Liver (tissue), 9 donors: Measurements from ENCODE around the gene TPRG1L. TPM values are rescaled to one million over a fixed set of nuclear protein-coding genes. Genes with fewer than 3 reads are reported as not detected.

Experiments used
- DNase-seq: peaks from one replicate; pipeline ENCODE4 v3.0.0-alpha.2; 2017; ENCODE audit warnings: low spot score
- H3K27ac ChIP-seq, 2 donors: one replicate each; pipeline ENCODE4 v1.7.0; 2013; ENCODE audit warnings: inconsistent platforms in 2 of 2, low read length in 2 of 2, control low read depth in 1 of 2, low read depth in 1 of 2, mild to moderate bottlenecking in 1 of 2
- H3K27me3 ChIP-seq, 4 donors: one replicate each; pipeline versions ENCODE4 v1.6.1 to v1.7.0; 2013; ENCODE audit warnings: low read length in 3 of 4, inconsistent platforms in 1 of 4, mild to moderate bottlenecking in 1 of 4, moderate library complexity in 1 of 4; ENCODE audit not compliant: control insufficient read depth in 4 of 4, insufficient read depth in 4 of 4
- H3K36me3 ChIP-seq, 4 donors: one replicate each; pipeline versions ENCODE4 v1.6.1 to v1.7.0; 2013; ENCODE audit warnings: low read length in 3 of 4, mild to moderate bottlenecking in 3 of 4, low read depth in 1 of 4, moderate library complexity in 1 of 4; ENCODE audit not compliant: control insufficient read depth in 4 of 4, insufficient read depth in 3 of 4
- H3K4me1 ChIP-seq, 4 donors: one replicate each; pipeline versions ENCODE4 v1.6.1 to v1.7.0; 2013; ENCODE audit warnings: low read length in 3 of 4, mild to moderate bottlenecking in 3 of 4, moderate library complexity in 1 of 4; ENCODE audit not compliant: control insufficient read depth in 4 of 4, insufficient read depth in 4 of 4
- H3K4me3 ChIP-seq, 3 donors: one replicate each; pipeline versions ENCODE4 v1.6.1 to v1.7.0; 2013; ENCODE audit warnings: low read length in 3 of 3, control low read depth in 1 of 3, low read depth in 1 of 3, mild to moderate bottlenecking in 1 of 3
- H3K9ac ChIP-seq, 2 donors: one replicate each; pipeline ENCODE4 v1.7.0; 2013; ENCODE audit warnings: low read length in 2 of 2, mild to moderate bottlenecking in 2 of 2, moderate library complexity in 2 of 2, control low read depth in 1 of 2, low read depth in 1 of 2
- H3K9me3 ChIP-seq, 4 donors: one replicate each; pipeline versions ENCODE4 v1.6.1 to v1.7.0; 2013; ENCODE audit warnings: low read length in 3 of 4; ENCODE audit not compliant: control insufficient read depth in 4 of 4
- ATF3 ChIP-seq: IDR thresholded peaks from 2 replicates; pipeline ENCODE4 v1.6.1; 2016; ENCODE audit warnings: antibody characterized with exemption
- CTCF ChIP-seq: fragments of 150-350 bp; IDR thresholded peaks from 2 replicates; pipeline ENCODE4 v1.5.1; 2017; ENCODE audit warnings: improper control_type of control experiment, low read depth, low read length; ENCODE audit not compliant: missing input control
- EGR1 ChIP-seq, 2 donors: IDR thresholded peaks; 2 replicates each; pipeline ENCODE4 v1.6.1; 2016 to 2018; ENCODE audit warnings: antibody characterized with exemption in 2 of 2, low read depth in 2 of 2
- FOXA1 ChIP-seq: IDR thresholded peaks from 2 replicates; pipeline ENCODE4 v1.6.1; 2016; ENCODE audit warnings: antibody characterized with exemption
- FOXA2 ChIP-seq: IDR thresholded peaks from 2 replicates; pipeline ENCODE4 v1.6.1; 2016; ENCODE audit warnings: antibody characterized with exemption
- GABPA ChIP-seq, 2 donors: IDR thresholded peaks in 1 of 2; conservative IDR thresholded peaks in 1 of 2; 2 replicates each; pipeline ENCODE4 v1.6.1; 2016; ENCODE audit warnings: antibody characterized with exemption in 2 of 2, mild to moderate bottlenecking in 1 of 2, moderate library complexity in 1 of 2
- HNF4A ChIP-seq, 2 donors: conservative IDR thresholded peaks; 2 replicates each; pipeline ENCODE4 v1.6.1; 2016; ENCODE audit warnings: antibody characterized with exemption in 2 of 2, mild to moderate bottlenecking in 2 of 2
- JUND ChIP-seq, 2 donors: IDR thresholded peaks; 2 replicates each; pipeline ENCODE4 v1.6.1; 2016; ENCODE audit warnings: antibody characterized with exemption in 2 of 2
- MAX ChIP-seq: IDR thresholded peaks from 2 replicates; pipeline ENCODE4 v1.6.1; 2016; ENCODE audit warnings: antibody characterized with exemption
- NR2F2 ChIP-seq: IDR thresholded peaks from 2 replicates; pipeline ENCODE4 v1.6.1; 2016; ENCODE audit warnings: antibody characterized with exemption
- RXRA ChIP-seq, 2 donors: IDR thresholded peaks; 2 replicates each; pipeline ENCODE4 v1.6.1; 2017 to 2018; ENCODE audit warnings: antibody characterized with exemption in 2 of 2, mild to moderate bottlenecking in 1 of 2
- SP1 ChIP-seq: IDR thresholded peaks from 2 replicates; pipeline ENCODE4 v1.6.1; 2018; ENCODE audit warnings: antibody characterized with exemption, mild to moderate bottlenecking
- TAF1 ChIP-seq: conservative IDR thresholded peaks from 2 replicates; pipeline ENCODE4 v1.6.1; 2016; ENCODE audit warnings: antibody characterized with exemption, mild to moderate bottlenecking
- YY1 ChIP-seq: IDR thresholded peaks from 2 replicates; pipeline ENCODE4 v1.6.1; 2016; ENCODE audit warnings: antibody characterized with exemption, mild to moderate bottlenecking
- ZBTB33 ChIP-seq: IDR thresholded peaks from 2 replicates; pipeline ENCODE4 v1.6.1; 2016; ENCODE audit warnings: antibody characterized with exemption
- WGBS: extraction: QIAGEN DNeasy Blood & Tissue Kit; methylation state at CpG from one replicate; pipeline ENCODE4 v1.1.7; 2013; 5-methylcytosine and 5-hydroxymethylcytosine counted together
- polyA plus RNA-seq, 2 donors: library from polyadenylated mRNA; stranded (reverse) in 1 of 2; unstranded in 1 of 2; fragments of 200-250 nt in 1 of 2; fragments of >200 nt in 1 of 2; fragmentation: Nextera tagmentation in 1 of 2; extraction: Ambion mirVana in 1 of 2; gene quantifications; one replicate each; pipeline versions ENCODE4 v1.2.1 to v1.2.3, GENCODE V29; 2013 to 2015
- total RNA-seq, 2 donors: library from RNA; depleted of rRNA; stranded (reverse); fragments of >200 nt; gene quantifications; one replicate each; pipeline ENCODE4 v1.2.3, GENCODE V29; 2014
- donor health status: healthy.
- donor health status: healthy.
- donor health status: healthy.
- donor health status: healthy.
- donor health status: healthy.

The TPRG1L gene
- total and polyA plus RNA-seq, 4 donors, result 29.3 to 51.0 (median 43.9) TPM

GRCh38 chr1:3636531-3636930 lies 11.7 kb downstream of the TPRG1L start:
- no peak for DNase-seq
- Histone ChIP-seq H3K27me3 (no peaks in the 10 kb centered on the region), H3K4me3 (no peak overlapping the region), H3K9me3 (no peaks in the 10 kb centered on the region), H3K9ac (no peak overlapping the region), H3K4me1 (no peaks in the 10 kb centered on the region), H3K36me3 (peaks cover 12 to 63% (median 36%) of the 10 kb centered on the region in 4 donors), H3K27ac (no peak overlapping the region)
- WGBS, result 92% methylated on average over 11 of the region's 11 CpGs
- no peak for TF ChIP-seq FOXA2
- no peak for TF ChIP-seq YY1
- no peak for TF ChIP-seq SP1
- no peak for TF ChIP-seq EGR1 (IDR thresholded peaks at IDR 0.05; ENCODE audit: low read depth in 2 of 2)
- TF ChIP-seq CTCF, result no peak
- TF ChIP-seq JUND (IDR thresholded peaks at IDR 0.05), result no peak
- no peak for TF ChIP-seq MAX
- TF ChIP-seq FOXA1, result no peak
- no peak for TF ChIP-seq RXRA (IDR thresholded peaks at IDR 0.05)
- TF ChIP-seq ZBTB33, result no peak
- no peak for TF ChIP-seq ATF3

GRCh38 chr1:3638027-3638426 lies 13.2 kb downstream of the TPRG1L start:
- 96% methylated on average over 12 of the region's 12 CpGs for WGBS
- no peaks in the 10 kb centered on the region for H3K9me3 ChIP-seq
- H3K27ac ChIP-seq, result no peak overlapping the region
- no peak overlapping the region for H3K9ac ChIP-seq
- no peak overlapping the region for H3K4me3 ChIP-seq
- H3K27me3 ChIP-seq, result no peaks in the 10 kb centered on the region
- no peak for DNase-seq
- no peaks in the 10 kb centered on the region for H3K4me1 ChIP-seq
- H3K36me3 ChIP-seq, result peaks cover 12 to 53% (median 37%) of the 10 kb centered on the region in 4 donors
- TF ChIP-seq FOXA1 (no peak), EGR1 (IDR thresholded peaks at IDR 0.05; ENCODE audit: low read depth in 2 of 2) (no peak)

- WGBS, result 98% methylated on average over 15 of the region's 15 CpGs
- DNase-seq, result no peak
- no peak for TF ChIP-seq JUND (IDR thresholded peaks at IDR 0.05)
- no peak for TF ChIP-seq NR2F2
- TF ChIP-seq TAF1, result no peak
- TF ChIP-seq SP1, result no peak
- TF ChIP-seq HNF4A (conservative IDR thresholded peaks at IDR 0.05), result no peak
- TF ChIP-seq EGR1 (IDR thresholded peaks at IDR 0.05; ENCODE audit: low read depth in 2 of 2), result no peak
- TF ChIP-seq YY1, result no peak
- TF ChIP-seq MAX, result no peak
- TF ChIP-seq FOXA2, result no peak
- TF ChIP-seq GABPA (IDR thresholded peaks at IDR 0.05 in 1 of 2, conservative IDR thresholded peaks at IDR 0.05 in 1 of 2), result no peak
- TF ChIP-seq ZBTB33, result no peak
- Histone ChIP-seq H3K27me3 (no peaks in the 10 kb centered on the region), H3K4me1 (no peaks in the 10 kb centered on the region), H3K36me3 (peaks cover 12 to 51% (median 37%) of the 10 kb centered on the region in 4 donors), H3K9me3 (no peaks in the 10 kb centered on the region), H3K9ac (no peak overlapping the region), H3K4me3 (no peak overlapping the region), H3K27ac (no peak overlapping the region)
Measured at GRCh38 chr1:3638676-3639075, 13.9 kb downstream of the TPRG1L start.
